IMR-90 (cell line): Measurements from ENCODE around the gene ITPRID1.

ENCODE experiments used
- MXI1 ChIP-seq: IDR thresholded peaks from 2 replicates; pipeline ENCODE4 v1.6.1; 2012; ENCODE audit warnings: low read depth, mild to moderate bottlenecking, low read length, moderate library complexity, borderline replicate concordance
- POLR2A ChIP-seq: IDR thresholded peaks from 2 replicates; pipeline ENCODE4 v1.6.1; 2012; ENCODE audit warnings: mild to moderate bottlenecking, low read depth, low read length

GRCh38 chr7:31687024-31687748 lies 173.3 kb downstream of the ITPRID1 start, which contains the start of gene PPP1R17:
- no peak for TF ChIP-seq MXI1
- no peak for TF ChIP-seq POLR2A
